Mucosa of rectum (tissue), 2 donors: Measurements from ENCODE around the gene PCDHA5.
"Not testable (repeated sequence)": the region's sequence is repeated elsewhere in the genome, so short reads cannot be mapped to it uniquely, and the experiment has no call there.

Source experiments
- H3K27ac ChIP-seq, 2 donors: one replicate each; pipeline ENCODE4 v1.7.0; 2013; ENCODE audit warnings: inconsistent platforms in 2 of 2, low read depth in 2 of 2, low read length in 2 of 2
- H3K27me3 ChIP-seq, 2 donors: one replicate each; pipeline ENCODE4 v1.7.0; 2013; ENCODE audit warnings: low read length in 2 of 2; ENCODE audit not compliant: control insufficient read depth in 2 of 2, insufficient read depth in 2 of 2
- H3K36me3 ChIP-seq, 2 donors: one replicate each; pipeline ENCODE4 v1.7.0; 2013; ENCODE audit warnings: low read length in 2 of 2; ENCODE audit not compliant: control insufficient read depth in 2 of 2, insufficient read depth in 2 of 2
- H3K4me1 ChIP-seq, 2 donors: one replicate each; pipeline ENCODE4 v1.7.0; 2013; ENCODE audit warnings: low read length in 2 of 2, mild to moderate bottlenecking in 1 of 2; ENCODE audit not compliant: control insufficient read depth in 2 of 2, insufficient read depth in 2 of 2
- H3K4me3 ChIP-seq, 2 donors: one replicate each; pipeline ENCODE4 v1.7.0; 2013; ENCODE audit warnings: low read length in 2 of 2
- H3K9ac ChIP-seq, 2 donors: one replicate each; pipeline ENCODE4 v1.7.0; 2013; ENCODE audit warnings: low read length in 2 of 2, low read depth in 1 of 2, mild to moderate bottlenecking in 1 of 2
- H3K9me3 ChIP-seq, 2 donors: one replicate each; pipeline ENCODE4 v1.7.0; 2013; ENCODE audit warnings: low read length in 2 of 2; ENCODE audit not compliant: control insufficient read depth in 2 of 2
- donor health status: healthy.
- donor health status: Normal muscosa, but diverticular disease.

PCDHA5 gene

DNA sequence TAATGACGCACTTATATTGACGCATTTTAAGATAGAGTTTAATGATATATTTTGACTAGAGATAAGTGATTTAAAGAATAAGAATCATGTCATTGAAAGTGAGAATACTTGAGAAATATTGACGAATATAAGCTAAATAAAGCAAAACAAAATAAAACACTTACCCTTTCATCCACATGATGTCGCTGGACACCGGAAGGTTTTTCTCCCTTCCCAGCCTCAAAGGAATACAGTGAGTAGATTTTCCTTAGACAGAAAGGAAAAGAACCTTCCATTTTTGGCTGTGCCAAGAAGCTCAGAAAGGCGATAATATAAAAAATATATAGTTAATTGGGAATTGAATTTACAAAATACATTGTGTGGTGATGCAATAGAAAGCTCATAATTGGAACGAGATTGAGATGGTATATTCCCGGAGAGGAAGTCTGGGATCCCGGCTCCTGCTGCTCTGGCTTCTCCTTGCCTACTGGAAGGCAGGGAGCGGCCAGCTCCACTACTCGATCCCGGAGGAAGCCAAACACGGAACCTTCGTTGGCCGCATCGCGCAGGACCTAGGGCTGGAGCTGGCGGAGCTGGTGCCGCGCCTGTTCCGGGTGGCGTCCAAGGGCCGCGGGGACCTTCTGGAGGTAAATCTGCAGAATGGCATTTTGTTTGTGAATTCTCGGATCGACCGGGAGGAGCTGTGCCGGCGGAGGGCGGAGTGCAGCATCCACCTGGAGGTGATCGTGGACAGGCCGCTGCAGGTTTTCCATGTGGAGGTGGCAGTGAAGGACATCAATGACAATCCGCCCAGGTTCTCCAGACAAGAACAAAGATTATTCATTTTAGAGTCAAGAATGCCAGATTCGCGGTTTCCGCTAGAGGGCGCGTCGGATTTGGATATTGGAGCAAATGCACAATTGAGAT lies at the start of gene PCDHA5:
Gene PCDHA5 (plus strand): TSS at position 239 of the 906 bp plus-strand sequence.
- Histone ChIP-seq H3K4me3 (no peak within 1 kb of the TSS), H3K9me3 (peaks cover 0 to 3% of the 10 kb centered on the region in 2 donors)

DNA sequence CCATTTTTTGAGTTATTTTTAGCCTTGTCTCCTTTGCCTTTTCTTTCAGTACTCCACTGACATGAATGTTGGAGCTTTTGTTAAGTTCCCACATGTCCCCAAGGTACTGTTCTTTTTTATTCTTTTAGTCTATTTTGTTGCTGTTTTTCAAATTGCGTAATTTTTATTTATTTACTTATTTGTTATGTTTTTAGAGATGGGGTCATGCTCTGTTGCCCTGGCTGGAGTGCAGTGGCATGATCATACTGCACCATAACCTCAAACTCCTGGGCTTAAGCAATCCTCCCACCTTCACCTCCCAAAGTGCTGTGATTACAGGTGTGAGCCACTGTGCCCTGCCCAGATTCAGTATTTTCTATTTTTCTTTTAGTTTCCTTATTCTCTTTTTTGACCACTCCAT lies 40.9 kb upstream of the PCDHA5 start:
- Histone ChIP-seq H3K9me3 (peaks cover 9 to 24% of the 10 kb centered on the region in 2 donors), H3K4me1 (no peaks in the 10 kb centered on the region), H3K36me3 (no peaks in the 10 kb centered on the region), H3K27me3 (no peaks in the 10 kb centered on the region), H3K4me3 (no peak overlapping the region), H3K9ac (no peak overlapping the region), H3K27ac (no peak overlapping the region)

More for the DNA sequence above, at the start of gene PCDHA5:
- Histone ChIP-seq H3K4me1 (no peaks in the 10 kb centered on the region), H3K27me3 (no peaks in the 10 kb centered on the region), H3K9ac (no peak within 1 kb of the TSS), H3K27ac (no peak within 1 kb of the TSS), H3K36me3 (no peaks in the 10 kb centered on the region)

DNA sequence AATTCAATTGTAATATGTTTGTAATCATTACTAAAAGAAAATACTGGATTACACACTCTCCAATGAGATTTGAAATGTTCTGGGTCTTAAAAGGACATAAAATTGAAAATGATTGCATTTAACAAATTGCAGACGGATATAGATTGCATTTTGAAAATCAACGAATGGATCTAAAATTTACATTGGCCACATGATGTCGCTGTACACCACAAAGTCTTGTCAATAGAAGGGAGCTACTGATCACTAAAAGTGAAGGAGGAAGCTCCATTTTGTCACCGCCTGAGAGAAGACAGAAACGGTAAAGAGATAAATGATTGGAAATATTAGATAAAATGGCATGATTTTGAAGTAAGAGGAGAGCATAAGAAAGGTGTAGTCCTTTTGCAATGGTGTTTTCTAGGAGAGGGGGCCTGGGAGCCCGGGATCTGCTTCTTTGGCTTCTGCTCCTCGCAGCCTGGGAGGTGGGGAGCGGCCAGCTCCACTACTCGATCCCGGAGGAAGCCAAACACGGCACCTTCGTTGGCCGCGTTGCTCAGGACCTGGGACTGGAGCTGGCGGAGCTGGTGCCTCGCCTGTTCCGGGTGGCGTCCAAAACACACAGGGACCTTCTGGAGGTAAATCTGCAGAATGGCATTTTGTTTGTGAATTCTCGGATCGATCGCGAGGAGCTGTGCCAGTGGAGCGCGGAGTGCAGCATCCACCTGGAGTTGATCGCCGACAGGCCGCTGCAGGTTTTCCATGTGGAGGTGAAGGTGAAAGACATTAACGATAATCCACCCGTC lies 35.3 kb upstream of the PCDHA5 start, which contains the start of gene PCDHA1:
Gene PCDHA1 (plus strand): TSS at position 236 of the 782 bp plus-strand sequence.
- no peaks in the 10 kb centered on the region for H3K4me1 ChIP-seq
- peaks cover 21 to 22% of the 10 kb centered on the region in 2 donors for H3K9me3 ChIP-seq
- no peak within 1 kb of the TSS for H3K9ac ChIP-seq
- no peaks in the 10 kb centered on the region for H3K27me3 ChIP-seq
- H3K4me3 ChIP-seq, result no peak within 1 kb of the TSS
- no peak within 1 kb of the TSS for H3K27ac ChIP-seq
- no peaks in the 10 kb centered on the region for H3K36me3 ChIP-seq

DNA sequence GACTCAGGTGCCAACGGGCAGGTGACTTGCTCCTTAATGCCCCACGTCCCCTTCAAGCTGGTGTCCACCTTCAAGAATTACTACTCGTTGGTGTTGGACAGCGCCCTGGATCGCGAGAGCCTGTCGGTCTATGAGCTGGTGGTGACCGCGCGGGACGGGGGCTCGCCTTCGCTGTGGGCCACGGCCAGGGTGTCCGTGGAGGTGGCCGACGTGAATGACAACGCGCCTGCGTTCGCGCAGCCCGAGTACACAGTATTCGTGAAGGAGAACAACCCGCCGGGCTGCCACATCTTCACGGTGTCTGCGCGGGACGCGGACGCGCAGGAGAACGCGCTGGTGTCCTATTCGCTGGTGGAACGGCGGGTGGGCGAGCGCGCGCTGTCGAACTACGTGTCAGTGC lies 34.0 kb upstream of the PCDHA5 start:
- peaks cover 19 to 21% of the 10 kb centered on the region in 2 donors for H3K9me3 ChIP-seq
- not testable (repeated sequence) for H3K4me3 ChIP-seq, H3K27me3 ChIP-seq

DNA sequence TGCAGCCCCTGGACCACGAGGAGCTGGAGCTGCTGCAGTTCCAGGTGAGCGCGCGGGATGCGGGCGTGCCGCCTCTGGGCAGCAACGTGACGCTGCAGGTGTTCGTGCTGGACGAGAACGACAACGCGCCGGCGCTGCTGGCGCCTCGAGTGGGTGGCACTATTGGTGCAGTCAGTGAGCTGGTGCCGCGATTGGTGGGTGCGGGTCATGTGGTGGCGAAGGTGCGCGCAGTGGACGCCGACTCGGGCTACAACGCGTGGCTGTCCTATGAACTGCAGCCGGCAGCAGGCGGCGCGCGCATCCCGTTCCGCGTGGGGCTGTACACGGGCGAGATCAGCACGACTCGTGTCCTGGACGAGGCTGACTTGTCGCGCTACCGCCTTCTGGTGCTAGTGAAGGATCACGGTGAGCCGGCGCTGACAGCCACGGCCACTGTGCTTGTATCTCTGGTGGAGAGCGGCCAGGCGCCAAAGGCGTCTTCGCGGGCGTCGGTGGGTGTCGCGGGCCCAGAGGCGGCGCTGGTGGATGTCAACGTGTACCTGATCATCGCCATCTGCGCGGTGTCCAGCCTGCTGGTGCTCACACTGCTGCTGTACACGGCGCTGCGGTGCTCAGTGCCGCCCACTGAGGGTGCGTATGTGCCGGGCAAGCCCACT lies 33.4 kb upstream of the PCDHA5 start:
- H3K27me3 ChIP-seq, H3K9ac ChIP-seq, H3K27ac ChIP-seq, H3K4me3 ChIP-seq, H3K4me1 ChIP-seq, H3K36me3 ChIP-seq: not testable (repeated sequence)
- peaks cover 17% of the 10 kb centered on the region in 2 donors for H3K9me3 ChIP-seq

More for the DNA sequence above, 34.0 kb upstream of the PCDHA5 start:
- H3K36me3 ChIP-seq, H3K4me1 ChIP-seq, H3K27ac ChIP-seq, H3K9ac ChIP-seq: not testable (repeated sequence)

DNA sequence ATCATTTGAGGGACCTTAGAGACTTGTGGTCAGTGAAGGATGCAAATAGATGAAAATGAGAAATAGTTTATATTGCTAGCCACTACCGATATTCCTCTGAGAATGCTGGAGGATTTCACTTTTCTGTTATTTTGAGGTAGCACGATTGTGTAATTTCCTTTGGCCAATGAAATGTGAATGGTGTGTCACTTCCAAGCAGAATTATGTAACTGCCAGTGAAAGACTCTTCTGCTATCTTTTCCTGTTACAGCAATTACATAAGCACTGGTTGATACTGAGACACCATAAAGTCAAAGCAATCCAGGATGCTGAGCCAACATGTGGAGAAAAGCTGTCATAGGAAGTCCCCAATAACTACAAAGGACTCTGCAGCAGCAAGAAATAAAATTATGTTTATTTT lies 30.3 kb upstream of the PCDHA5 start:
- peaks cover 16 to 19% of the 10 kb centered on the region in 2 donors for H3K9me3 ChIP-seq
- H3K4me3 ChIP-seq, result no peak overlapping the region
- H3K4me1 ChIP-seq, result no peaks in the 10 kb centered on the region

DNA sequence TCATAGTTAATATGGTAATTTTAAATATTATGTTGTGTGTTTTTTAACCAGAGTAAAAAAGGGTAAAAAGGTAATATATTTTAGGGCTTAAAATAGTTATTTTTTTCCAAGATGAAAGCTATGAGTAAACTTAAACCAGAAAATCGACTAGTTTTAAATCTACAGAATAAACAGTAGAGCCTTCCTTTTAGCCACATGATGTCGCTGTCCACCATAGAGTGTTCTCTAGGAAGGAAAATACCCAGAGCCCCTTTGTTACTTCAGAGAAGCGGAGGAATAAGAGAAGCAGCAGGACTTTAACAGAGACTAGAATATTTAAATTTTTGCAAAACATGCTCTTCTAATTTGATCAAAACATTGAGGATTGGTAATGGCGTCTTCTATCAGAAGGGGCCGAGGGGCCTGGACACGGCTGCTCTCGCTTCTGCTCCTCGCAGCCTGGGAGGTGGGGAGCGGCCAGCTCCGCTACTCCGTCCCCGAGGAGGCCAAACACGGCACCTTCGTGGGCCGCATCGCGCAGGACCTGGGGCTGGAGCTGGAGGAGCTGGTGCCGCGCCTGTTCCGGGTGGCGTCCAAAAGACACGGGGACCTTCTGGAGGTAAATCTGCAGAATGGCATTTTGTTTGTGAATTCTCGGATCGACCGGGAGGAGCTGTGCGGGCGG lies 26.7 kb upstream of the PCDHA5 start, which contains the start of gene PCDHA2:
Gene PCDHA2 (plus strand): TSS at position 258 of the 664 bp plus-strand sequence.
- Histone ChIP-seq H3K27me3 (no peaks in the 10 kb centered on the region), H3K4me3 (no peak within 1 kb of the TSS), H3K27ac (no peak within 1 kb of the TSS), H3K4me1 (no peaks in the 10 kb centered on the region), H3K9me3 (peaks cover 11 to 14% of the 10 kb centered on the region in 2 donors), H3K36me3 (no peaks in the 10 kb centered on the region), H3K9ac (no peak within 1 kb of the TSS)

More for the DNA sequence above, 30.3 kb upstream of the PCDHA5 start:
- H3K9ac ChIP-seq, result no peak overlapping the region
- H3K27ac ChIP-seq, result no peak overlapping the region
- H3K27me3 ChIP-seq, result no peaks in the 10 kb centered on the region
- H3K36me3 ChIP-seq, result no peaks in the 10 kb centered on the region

DNA sequence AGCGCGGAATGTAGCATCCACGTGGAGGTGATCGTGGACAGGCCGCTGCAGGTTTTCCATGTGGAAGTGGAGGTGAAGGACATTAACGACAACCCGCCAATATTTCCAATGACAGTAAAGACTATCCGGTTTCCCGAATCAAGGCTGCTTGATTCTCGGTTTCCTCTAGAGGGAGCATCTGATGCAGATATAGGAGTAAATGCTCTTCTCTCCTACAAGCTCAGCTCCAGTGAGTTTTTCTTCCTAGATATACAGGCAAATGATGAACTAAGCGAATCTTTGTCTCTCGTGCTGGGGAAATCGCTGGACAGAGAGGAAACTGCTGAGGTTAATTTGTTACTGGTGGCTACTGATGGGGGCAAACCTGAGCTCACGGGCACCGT lies 26.2 kb upstream of the PCDHA5 start:
- Histone ChIP-seq H3K4me1 (no peaks in the 10 kb centered on the region), H3K27ac (no peak overlapping the region), H3K9me3 (peaks cover 11 to 16% of the 10 kb centered on the region in 2 donors), H3K4me3 (no peak overlapping the region), H3K27me3 (no peaks in the 10 kb centered on the region), H3K9ac (no peak overlapping the region), H3K36me3 (no peaks in the 10 kb centered on the region)

DNA sequence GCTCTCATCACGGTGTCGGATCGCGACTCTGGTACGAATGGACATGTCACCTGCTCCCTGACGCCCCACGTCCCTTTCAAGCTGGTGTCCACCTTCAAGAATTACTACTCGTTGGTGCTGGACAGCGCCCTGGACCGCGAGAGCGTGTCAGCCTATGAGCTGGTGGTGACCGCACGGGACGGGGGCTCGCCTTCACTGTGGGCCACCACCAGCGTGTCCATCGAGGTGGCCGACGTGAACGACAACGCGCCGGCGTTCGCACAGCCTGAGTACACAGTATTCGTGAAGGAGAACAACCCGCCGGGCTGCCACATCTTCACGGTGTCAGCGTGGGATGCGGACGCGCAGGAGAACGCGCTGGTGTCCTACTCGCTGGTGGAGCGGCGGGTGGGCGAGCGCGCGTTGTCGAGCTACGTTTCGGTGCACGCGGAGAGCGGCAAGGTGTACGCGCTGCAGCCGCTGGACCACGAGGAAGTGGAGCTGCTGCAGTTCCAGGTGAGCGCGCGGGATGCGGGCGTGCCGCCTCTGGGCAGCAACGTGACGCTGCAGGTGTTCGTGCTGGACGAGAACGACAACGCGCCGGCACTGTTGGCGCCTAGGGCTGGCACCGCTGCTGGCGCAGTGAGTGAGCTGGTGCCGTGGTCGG lies 25.2 kb upstream of the PCDHA5 start:
- not testable (repeated sequence) for H3K9ac ChIP-seq, H3K4me1 ChIP-seq, H3K4me3 ChIP-seq, H3K36me3 ChIP-seq, H3K27me3 ChIP-seq, H3K27ac ChIP-seq
- H3K9me3 ChIP-seq, result peaks cover 11 to 18% of the 10 kb centered on the region in 2 donors
